ENCODE measurements around the gene CUX1.

- TF ChIP-seq CTCF (IDR thresholded peaks at IDR 0.05; ENCODE audit: borderline replicate concordance, extremely low read depth, low read length, poor library complexity, severe bottlenecking) (no peak), EZH2 (IDR thresholded peaks at IDR 0.05; ENCODE audit: borderline replicate concordance, low read depth, low read length, severe bottlenecking) (no peak)
Measured at GRCh38 chr7:101779267-101779666, 38.2 kb upstream of the CUX1 start.
